HG02588 (cell line): Measurements from ENCODE around the gene CCNT2.
"Not testable (repeated sequence)": the region's sequence is repeated elsewhere in the genome, so short reads cannot be mapped to it uniquely, and the experiment has no call there.

Source experiments
- ATAC-seq: cut with Tn5 transposase; IDR thresholded peaks from one replicate; pipeline ENCODE4 v1.9.1; 2021; ENCODE audit warnings: mild to moderate bottlenecking, moderate library complexity; ENCODE audit not compliant: unreplicated experiment

Gene CCNT2

DNA sequence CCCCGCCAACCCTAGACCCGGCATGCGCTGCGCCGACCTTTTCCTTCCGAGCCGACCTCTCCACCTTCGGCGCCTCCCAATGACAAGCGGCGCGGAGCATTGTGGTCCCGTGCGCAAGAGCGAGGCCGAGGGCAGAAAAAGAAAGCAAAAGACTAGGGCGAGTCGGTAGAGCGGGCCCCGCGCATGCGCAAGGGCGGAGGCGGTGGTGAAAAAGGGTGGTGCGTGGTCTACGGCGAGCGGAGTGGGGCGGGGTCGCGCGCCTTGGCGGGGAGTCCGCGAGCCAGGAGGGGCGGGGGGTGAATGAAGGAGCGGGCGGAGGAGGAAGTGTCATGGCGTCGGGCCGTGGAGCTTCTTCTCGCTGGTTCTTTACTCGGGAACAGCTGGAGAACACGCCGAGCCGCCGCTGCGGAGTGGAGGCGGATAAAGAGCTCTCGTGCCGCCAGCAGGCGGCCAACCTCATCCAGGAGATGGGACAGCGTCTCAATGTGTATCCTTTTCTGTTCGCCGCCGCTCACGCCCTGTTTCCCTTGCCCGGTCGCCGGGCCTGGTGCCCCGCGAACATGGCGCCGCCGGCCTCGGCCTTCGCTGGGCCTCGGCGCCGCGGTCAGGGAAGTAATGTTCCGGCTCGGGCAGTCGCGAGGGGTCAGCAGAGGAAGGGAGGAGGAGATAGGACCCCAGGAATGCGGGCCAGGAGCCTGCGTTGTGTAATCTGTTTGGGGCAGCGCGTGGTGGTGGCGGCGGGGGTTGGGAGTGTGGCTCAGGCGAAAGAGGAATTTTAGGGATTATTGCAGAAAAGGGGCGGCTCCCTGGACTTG is at the start of gene CCNT2:
TSS of gene CCNT2 (plus strand) at position 297 of the 815 bp plus-strand sequence. CDS start at position 330, 33 bp downstream.
- peak; percentile 80 for ATAC-seq

GRCh38 chr2:134869946-134870736 is 48.5 kb upstream of the CCNT2 start:
- no peak for ATAC-seq

DNA sequence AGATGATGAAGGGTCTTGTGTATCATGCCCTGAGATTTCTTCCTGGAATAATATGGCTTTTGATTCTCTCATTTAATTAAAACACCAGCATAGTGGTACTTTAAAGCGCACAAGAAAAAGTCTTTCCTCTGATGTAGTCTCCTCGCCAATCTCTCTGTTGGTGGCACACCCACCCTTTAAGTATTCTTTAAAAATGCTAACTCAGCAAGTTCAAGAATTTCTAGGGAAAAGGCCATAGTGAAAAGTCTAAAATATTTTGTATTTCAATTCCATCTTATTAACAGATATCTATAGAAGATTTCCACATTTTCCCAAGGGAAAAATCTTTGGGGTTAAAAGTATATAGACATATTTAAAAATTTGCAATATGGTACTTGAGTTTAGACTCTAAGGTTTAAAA is 45.5 kb upstream of the CCNT2 start:
- no peak for ATAC-seq

DNA sequence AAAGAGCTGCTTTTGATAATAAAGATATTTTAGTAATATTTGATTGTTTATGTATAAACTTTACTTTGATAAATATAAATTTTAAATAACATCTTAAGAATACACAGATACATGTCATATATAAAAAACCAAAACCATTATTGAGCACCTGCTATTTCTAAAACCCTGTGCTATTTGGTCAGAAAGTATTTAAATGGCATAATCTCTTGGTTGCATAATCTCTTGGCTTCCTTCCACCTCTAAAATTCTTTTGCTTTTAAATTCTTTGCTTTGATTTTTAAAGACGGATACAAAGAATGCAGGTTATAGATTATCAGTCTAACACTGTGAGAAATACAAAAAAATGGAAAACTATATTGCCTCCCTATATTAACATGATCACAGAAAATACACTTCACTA is 43.3 kb upstream of the CCNT2 start:
- no peak for ATAC-seq

DNA sequence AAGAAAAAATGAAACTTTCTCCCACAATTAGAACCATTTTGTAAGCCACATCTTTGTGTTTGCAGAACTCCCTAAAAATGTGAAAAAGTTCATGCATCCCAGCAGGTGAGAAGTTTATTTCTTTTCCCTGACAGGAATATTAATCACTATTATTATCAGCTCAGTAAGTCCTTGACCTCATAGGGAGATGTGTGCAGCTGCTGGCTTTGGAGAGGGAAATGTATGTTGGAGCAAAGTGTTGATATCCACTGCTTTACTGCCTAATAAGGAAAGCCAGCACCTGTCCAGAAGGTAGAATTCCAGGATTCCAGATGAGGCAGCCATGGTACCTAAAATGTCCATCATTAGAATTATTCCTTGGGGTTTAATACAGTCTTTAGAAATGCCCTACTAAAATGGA is 35.8 kb upstream of the CCNT2 start:
- no peak for ATAC-seq

- no peak for ATAC-seq
These were observed 34.9 kb upstream of the CCNT2 start for GRCh38 chr2:134883552-134884293.

- ATAC-seq: no peak
These were observed 34.2 kb upstream of the CCNT2 start for GRCh38 chr2:134884435-134884834.

- ATAC-seq: no peak
These were observed 26.2 kb upstream of the CCNT2 start for GRCh38 chr2:134892282-134893035.

DNA sequence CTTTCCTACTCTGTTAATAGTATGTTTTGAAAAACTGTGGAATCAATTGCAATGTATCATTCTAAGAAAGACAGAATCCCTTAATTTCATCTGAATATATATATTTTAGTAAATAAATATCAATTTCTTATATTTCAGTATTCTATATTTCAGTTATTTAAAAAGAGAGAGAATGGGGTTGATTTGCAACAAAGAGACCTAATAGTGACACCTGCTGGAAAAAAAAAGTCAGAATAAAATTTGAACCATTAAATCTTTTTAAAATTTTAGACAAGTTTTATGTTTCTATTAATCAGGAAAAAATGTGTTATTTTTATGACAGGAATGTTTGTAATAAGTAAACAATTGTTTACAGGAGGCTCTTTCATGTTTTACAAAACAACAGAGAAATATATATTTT is 20.7 kb upstream of the CCNT2 start:
- ATAC-seq: no peak

GRCh38 chr2:134899204-134899603 is 19.4 kb upstream of the CCNT2 start:
- ATAC-seq: no peak

DNA sequence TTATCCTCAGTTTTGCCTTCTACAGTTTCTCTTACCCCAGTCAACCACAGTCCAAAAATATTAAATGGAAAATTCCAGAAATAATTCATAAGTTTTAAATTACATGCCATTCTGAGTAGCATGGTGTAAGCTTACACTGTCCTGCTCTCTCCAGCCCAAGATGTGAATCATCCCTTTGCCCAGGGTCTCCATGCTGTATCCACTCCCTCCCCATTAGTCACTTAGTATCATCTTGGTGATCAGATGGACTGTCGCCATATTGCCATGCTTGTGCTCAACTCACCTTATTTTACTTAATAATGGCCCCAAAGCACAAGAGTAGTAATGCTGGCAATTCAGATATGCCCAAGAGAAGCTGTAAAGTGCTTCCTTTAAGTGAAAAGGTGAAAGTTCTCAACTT is 18.5 kb upstream of the CCNT2 start:
- ATAC-seq: no peak

GRCh38 chr2:134903701-134904100 is 14.9 kb upstream of the CCNT2 start:
- not testable (repeated sequence) for ATAC-seq

GRCh38 chr2:134905168-134905567 is 13.5 kb upstream of the CCNT2 start:
- ATAC-seq: no peak

DNA sequence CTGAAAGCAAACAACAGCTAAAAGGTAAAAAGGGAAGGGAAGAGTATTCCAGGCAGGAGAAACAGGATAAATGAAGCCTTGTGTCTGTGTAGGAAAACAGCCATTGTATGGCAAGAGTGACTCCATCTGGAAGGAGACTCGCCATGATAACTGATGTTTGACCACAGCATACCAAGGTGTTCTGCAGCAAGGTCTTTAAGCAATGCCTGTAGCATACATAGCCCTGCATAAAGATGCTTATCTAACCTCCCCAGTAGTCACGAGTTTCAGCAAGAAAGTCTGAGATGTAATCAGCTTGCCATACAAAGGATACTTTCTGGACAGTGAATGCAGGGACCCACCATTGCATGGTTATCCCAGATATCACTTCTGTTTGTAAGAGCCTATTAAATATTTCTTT is 11.9 kb upstream of the CCNT2 start:
- ATAC-seq: no peak

DNA sequence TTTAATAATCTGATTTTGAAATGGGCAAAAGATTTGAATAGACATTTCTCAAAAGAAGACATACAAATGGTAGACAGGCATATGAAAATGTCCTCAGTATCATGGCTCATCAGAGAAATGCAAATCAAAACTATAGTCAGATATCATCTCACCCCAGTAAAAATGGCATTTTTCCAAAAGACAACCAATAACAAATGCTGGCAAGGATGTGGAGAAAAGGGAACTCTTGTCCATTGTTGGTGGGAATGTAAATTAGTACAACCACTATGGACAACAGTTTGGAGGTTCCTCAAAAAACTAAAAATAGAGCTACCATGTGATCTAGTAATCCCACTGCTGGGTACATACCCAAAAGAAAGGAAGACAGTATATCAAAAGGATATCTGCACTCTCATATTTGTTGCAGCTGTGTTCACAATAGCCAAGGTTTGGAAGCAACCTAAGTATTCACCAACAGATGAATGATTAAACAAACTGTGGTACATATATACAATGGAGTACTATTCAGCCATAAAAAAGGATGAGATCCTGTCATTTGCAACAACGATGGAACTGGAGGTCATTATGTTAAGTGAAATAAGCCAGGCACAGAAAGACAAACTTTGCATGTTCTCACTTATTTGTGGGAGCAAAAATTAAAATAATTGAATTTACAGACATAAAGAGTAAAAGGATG is 11.0 kb upstream of the CCNT2 start:
- not testable (repeated sequence) for ATAC-seq

DNA sequence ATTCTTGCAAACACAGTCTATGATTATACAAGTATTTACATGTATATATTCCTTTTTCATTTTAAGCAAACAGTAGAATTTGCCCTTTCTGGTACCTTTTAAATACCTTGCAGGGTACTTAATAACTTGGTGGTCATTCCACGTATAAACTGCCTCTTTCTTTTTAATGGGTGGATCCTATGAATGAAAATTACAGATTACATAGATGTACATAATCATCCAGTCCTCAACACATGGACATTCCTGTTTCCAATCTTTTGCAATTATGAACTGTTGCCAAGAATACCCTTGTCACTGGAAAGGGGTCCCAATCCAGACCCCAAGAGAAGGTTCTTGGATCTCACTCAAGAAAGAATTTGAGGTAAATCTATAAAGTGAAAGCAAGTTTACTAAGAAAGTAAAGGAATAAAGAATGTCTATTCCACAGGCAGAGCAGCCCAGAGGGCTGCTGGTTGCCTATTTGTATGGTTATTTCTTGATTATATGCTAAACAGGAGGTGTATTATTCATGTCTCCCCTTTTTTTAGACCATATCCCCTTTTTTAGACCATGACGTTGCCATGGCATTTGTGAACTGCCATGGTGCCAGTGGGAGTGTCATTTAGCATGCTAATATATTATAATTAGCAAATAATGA is 7.7 kb upstream of the CCNT2 start:
- ATAC-seq: no peak

DNA sequence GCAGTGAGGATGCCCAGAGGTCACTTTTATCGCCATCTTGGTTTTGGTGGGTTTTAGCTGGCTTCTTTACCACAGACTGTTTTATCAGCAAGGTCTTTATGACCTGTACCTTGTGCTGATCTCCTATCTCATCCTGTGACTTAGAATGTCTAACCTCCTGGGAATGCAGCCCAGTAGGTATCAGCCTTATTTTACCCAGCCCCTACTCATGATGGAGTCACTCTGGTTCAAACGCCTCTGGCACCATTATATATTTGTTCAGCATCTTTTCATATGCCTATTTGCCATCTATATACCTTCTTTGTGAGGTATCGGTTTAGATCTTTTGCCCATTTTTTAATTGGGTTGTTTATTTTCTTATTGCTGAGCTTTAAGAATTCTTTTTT is 7.2 kb upstream of the CCNT2 start:
- no peak for ATAC-seq

DNA sequence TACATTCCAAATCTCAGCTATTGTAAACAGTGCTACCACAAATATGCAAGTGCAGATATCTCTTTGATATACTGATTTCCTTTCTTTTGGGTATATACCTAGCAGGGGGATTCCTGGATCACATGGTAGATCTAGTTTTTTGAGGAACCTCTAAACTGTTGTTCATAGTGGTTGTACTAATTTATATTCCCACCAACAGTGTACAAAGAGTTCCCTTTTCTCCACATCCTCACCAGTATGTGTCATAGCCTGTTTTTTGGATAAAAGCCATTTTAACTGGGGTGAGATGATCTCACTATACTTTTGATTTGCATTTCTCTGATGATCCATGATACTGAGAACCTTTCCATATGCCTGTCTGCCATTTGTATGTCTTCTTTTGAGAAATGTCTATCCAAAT is 6.3 kb upstream of the CCNT2 start:
- no peak for ATAC-seq

DNA sequence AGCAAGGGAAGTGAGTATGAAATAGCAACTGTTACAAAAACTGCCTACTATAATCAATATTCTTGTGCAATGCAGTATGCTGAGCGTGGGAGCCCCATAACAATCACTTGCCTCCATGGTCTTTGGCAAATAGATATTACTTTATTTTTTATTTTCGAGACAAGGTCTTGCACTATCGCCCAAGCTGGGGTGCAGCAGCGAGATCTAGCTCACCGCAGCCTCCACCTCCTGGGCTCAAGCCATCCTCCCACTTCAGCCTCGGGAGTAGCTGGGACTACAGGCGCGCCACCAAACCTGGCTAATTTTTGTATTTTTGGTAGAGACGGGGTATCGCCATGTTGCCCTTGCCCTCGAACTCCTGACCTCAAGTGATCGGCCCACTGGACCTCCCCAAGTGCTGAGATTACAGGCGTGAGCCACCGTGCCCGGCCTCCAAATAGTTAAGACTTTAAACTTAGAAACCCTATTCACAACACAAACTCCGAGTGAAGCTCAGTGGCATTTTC is 1.2 kb upstream of the CCNT2 start:
- no peak for ATAC-seq
